NCI-H2196 treated with DMSO at 0.1 percent for 48 hours (cell line): Measurements from ENCODE around the gene ARID3B.
"Not testable (repeated sequence)": the region's sequence is repeated elsewhere in the genome, so short reads cannot be mapped to it uniquely, and the experiment has no call there.

Experiments
- DNase-seq: peaks from one replicate; lab custom pipeline; 2025; ENCODE audit not compliant: unreplicated experiment; lab: John Stamatoyannopoulos, UW

Gene ARID3B

DNA sequence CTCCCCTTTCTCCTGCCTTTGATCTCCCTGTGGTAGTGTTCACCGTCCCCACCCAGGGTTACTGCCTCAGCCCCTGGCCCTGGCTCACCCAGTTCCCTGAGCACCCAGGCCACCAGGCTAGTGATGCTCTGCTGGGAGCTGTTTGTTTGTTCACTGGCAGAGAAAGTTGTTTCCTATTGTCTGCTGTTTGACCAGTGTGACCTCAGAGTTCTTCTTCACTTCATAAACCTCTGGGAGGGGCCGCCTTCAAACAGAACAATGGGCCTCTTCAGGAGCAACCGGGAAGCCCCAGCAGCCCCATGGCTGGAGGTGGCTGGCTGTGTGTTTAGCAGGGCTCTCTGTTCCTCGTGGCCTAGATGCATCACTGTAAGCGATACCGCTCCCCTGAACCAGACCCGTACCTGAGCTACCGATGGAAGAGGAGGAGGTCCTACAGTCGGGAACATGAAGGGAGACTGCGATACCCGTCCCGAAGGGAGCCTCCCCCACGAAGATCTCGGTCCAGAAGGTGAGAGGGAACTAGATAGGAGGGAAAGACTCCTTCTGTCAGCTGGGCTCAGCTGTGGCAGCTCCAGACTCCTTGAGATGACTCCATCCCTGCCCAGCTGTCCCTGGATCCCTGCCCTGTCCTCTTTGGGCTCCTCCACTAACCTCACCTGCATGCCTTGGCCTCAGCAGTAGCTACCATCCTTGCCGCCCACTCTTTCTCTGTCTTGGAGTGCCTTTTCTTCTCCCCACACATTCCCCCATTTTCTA lies 78.0 kb downstream of the ARID3B start:
- DNase-seq, result no peak

DNA sequence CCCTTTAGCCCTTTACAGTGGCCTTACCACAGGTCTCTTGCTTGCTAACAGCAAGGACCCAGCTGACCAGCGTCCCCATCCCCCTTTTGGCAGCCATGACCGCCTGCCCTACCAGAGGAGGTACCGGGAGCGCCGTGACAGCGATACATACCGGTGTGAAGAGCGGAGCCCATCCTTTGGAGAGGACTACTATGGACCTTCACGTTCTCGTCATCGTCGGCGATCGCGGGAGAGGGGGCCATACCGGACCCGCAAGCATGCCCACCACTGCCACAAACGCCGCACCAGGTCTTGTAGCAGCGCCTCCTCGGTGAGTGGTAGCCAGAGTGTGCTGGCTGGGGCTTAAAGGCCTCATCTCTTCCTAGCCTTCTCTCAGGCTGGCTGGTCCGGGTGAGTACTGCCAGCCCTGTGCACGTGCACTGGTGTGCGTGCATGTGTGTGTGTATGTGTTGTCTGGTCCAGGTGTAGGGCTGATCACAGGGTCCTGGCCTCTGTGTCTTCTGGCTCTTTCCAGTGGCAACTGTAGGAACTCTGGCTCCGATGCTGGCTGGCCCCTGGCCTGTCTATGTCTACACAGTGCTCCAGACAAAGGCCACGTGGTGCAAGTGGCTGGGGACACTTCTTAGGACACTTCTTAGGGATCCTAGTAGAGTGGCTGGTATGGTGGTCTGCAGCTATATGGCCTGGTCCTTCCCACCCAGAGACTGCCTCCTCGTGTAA lies 79.1 kb downstream of the ARID3B start:
- no peak for DNase-seq

- peak; percentile 45 for DNase-seq
Measured at GRCh38 chr15:74620636-74621545, 79.9 kb downstream of the ARID3B start.

- no peak for DNase-seq
Measured at GRCh38 chr15:74621546-74621920, 80.5 kb downstream of the ARID3B start.

DNA sequence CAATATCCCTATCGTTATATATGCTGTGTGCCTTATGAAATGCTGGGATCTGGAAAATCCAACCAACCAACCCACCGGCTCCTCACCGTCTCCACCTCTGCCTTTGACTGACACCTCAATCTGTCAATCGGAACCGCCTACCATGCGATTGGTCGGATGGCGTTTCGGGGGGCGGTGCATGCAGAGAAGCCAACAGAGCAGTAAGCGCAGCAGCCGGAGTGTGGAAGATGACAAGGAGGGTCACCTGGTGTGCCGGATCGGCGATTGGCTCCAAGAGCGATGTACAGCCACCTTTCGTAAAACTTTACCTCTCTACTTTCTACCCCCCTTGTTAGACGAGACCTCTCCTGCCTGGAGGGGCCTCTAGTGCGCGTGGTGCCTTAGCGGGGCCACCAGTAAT lies 80.9 kb downstream of the ARID3B start:
- no peak for DNase-seq

DNA sequence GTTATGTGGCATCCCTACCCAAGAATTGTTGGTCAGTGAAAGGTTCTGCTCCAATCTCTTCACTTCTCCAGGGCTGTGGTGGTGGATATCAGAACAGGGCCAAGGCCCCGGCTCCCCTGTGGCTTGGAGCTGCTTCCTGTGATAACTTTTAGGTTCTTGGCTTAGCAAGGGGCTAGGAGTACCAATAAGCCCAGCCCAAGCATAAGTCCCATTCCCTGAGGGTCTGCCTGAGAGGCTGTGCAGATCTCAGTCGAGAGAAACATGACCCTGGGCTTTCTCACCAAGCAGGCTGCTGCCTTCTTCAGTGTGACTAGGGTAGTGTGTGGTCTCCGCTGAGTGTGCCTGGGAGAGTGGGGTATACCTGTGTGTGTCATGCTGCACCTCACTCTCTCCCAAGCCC lies 81.7 kb downstream of the ARID3B start:
- DNase-seq, result no peak

DNA sequence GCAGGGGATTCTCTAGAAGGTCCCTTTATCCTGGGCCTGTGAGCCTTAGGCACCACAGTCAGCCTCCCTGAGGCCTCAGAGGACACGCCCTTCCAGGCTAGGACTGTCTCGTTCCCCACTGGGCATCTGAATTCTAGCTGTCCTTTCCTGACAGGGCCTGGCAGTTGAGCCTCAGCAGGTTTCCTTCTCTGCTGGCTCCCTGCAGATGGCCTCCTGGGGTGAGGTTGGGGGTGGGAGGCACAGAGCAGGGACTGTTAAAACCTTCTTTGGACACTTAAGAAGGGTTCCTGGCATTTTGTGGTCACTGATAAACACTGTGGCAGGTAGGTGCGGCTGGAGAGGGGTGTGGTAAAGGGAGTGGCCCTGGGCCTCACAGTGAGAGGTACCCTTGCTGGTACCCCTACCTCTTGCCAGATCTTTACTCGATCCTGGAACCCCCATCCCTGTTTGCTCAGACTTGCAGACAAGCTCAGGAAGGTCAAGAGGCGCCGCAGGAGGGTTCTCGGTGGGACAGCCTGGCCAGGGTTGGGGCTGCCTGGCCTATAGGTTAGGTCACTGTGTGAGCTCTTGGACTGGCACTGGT lies 83.1 kb downstream of the ARID3B start:
- no peak for DNase-seq

- DNase-seq, result no peak
Measured at GRCh38 chr15:74625693-74626092, 84.7 kb downstream of the ARID3B start.

GRCh38 chr15:74626336-74626735 lies 85.3 kb downstream of the ARID3B start:
- DNase-seq, result no peak

DNA sequence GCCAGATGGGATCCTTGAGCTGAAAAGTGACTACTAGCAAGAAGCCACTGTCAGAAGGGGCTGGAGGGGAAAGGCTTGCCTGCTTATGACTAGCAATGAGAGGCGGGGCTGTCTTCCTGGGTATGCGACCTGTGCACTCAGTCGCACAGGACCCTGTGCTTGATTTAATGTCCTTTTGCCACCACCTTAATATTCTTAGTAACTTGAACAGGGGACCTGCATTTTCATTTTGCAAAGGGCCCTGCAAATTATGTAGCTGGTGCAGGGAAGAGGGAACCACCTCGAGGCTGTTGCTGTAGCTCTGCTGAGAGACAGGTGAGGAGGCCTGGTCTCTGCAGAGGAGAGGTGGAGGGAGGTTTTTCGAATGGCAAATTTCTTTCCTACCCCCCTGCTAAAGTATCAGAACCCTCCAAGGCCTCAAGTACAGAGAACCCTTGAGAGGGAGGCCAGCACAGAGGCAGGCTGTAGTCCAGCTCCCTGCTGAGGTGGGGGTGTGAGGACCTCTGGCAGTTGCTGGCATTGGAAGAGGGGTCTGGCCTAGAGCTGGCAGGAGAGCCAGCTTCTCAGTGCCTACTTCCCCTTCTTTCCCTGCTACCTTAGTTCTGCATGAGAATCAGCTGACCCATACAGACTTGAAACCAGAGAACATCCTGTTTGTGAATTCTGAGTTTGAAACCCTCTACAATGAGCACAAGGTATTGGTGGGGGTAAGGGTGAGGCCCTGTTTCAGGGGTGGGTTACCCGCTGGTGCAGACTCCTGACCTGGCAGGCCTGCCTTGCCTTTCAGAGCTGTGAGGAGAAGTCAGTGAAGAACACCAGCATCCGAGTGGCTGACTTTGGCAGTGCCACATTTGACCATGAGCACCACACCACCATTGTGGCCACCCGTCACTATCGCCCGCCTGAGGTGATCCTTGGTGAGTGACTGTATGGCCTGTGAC lies 86.0 kb downstream of the ARID3B start:
- DNase-seq, result no peak

GRCh38 chr15:74627766-74628165 lies 86.7 kb downstream of the ARID3B start:
- DNase-seq, result no peak

GRCh38 chr15:74628199-74628598 lies 87.2 kb downstream of the ARID3B start:
- DNase-seq, result no peak

DNA sequence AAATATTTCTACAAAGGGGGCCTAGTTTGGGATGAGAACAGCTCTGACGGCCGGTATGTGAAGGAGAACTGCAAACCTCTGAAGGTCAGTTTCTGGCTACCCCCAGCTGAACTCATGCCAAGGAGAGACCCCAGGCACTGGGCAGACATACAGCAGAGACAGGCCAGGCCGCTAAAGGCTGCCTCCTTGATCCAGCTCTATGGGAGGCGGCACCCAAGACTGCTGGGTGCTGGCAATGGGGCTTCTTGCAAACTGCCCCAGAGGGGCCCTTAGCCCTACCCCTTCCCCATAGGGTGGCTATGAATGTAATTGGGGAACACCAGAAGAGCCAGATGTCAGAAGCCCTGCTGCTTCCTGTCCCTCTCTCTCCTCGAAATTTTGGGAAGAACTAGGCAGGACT lies 87.9 kb downstream of the ARID3B start:
- DNase-seq, result no peak

- DNase-seq, result not testable (repeated sequence)
Measured at GRCh38 chr15:74629696-74630095, 88.7 kb downstream of the ARID3B start.

DNA sequence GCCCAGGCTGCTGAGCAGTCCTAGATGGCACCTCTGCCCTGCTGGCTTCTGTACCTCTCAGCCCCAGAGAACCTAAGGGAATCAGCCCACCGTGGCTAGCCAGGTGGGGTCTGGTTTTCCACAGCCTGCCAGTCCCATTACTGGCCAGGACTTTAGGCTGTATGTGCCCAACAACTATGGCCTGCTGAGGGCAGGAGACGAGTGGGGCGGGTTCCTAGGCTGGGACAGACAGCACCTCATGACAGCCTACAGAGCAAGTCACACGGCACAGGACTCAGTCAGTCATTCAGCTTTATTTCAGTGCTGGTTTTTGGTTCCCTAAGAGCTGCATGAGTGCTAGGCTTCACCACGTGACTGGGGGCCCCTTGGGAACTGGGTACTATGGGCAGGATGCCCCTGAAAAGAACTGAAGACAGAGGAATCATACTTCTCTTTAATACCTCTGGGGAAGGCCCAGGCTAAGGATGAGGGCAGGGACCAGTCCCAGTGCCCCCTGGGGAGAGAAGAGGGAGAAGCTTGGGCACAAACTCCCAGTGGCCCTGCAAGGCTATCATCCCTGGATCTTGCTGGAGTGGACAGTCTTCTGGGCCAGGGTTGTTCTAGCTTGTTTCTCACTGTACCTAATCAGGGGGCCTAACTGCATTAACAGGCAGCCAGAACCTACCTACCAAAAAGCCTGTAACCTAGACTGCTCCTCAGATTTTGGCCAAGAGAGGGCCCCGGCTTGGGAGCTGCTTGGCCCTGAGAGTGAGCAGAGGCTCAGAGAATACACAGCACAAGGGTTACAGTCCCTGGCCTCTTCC lies 89.5 kb downstream of the ARID3B start:
- DNase-seq, result no peak

DNA sequence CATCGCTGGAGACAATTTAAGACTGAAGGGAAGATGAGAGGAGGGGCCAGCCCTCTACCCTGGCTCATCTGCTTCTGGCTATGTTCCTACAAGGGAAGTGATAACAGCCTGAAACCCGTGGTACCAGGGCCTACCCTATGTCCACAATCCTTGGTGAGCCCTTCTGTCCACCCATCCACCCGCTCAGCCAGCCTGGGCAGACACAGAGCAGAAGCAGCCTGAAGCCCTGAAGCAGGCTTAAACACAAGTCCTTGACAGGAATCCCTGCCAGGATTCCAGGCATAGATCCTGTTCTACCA lies 90.0 kb downstream of the ARID3B start:
- DNase-seq, result no peak

DNA sequence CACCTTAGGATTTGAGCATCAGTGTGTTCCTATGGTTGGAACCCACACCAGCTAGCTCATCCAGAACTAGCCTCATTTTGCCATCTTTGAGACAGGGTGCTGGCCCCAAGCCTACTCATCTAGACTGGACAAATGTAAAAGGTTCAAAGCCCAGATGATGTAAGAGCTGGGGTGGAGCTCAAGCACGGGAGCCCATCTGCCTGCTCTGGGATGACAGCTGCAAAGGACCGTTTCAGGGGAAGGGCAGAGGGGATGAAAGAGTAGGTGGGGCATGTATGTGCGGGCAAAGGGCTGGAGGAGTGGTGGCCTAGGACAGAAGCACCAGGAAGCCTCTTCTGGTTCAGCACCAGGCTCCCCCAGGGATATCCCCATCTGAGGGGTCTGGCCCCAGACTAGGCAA lies 90.4 kb downstream of the ARID3B start:
- no peak for DNase-seq

GRCh38 chr15:74631935-74632560 lies 91.0 kb downstream of the ARID3B start:
- no peak for DNase-seq

DNA sequence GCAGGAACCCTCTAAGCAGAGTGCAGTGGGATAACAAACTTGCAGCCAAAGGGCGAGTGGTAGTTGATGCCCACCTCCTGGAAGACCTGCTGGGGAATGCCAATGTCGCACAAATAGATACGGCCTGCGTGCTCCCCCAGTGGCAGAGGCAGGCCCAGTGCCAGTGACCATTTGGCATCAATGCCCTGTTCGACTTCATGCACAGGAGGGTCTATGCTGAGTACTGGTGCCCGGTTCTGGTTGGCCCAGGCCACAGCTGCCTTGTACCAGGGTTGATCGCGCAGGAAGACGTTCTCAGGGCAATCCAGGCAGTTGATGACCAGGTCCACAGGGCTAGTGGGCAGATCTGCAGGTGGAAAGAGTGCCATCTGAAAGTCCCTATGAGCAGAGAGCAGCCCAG lies 91.6 kb downstream of the ARID3B start:
- no peak for DNase-seq
